GM18502 (cell line): ENCODE measurements around the gene DCAF6.

Experiments used
- ATAC-seq: cut with Tn5 transposase; IDR thresholded peaks from one replicate; pipeline ENCODE4 v1.9.1; 2021; ENCODE audit warnings: mild to moderate bottlenecking; ENCODE audit not compliant: unreplicated experiment, poor library complexity

DCAF6 gene

DNA sequence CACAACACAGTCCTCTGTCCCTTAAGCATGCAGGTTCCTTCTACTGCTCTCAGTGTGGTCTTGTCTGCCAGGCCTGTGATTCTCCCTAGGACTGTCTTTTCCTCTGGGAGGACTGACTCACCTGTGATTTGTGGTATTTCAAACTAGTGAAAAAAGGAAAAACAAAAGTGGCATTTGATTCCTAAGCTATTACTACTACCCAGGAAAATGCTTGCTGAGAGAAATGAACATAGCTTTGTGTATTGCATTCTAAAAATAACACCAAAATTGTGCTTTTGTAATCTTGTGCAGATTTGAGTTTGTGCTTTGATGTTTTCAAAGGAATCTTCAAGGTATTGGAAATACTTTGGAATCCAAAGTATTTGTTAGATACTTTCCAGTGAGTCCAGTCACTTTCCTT is 143.3 kb downstream of the DCAF6 start:
- ATAC-seq, result no peak

DNA sequence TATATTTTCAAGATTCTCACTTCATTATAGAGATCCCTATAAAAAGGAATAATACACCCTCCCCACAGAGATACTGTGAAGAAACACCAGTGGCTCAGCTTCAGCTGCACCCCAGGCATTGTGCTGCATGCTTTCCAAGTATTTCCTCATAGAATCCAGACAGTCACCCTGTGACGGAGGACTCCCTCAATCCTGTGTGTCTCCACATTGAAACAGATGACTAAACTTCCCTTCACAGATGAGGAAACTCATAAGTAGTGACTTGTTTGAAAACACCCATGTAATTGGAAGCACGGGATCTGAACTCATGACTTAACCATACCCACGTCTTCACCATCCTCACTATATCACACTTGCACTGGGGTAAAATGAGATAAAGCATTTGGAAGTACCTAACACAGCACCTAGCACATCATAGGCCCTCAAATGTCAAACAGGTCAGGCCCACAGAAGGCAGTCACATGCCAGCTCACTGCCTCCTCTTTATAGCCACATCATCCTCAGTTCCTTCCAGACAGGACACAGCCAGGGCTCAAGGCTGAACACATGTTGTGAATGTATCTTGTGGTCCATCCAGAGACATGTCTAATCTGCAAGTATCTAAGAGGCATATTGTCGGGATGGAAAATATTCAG is 145.0 kb downstream of the DCAF6 start:
- no peak for ATAC-seq

DNA sequence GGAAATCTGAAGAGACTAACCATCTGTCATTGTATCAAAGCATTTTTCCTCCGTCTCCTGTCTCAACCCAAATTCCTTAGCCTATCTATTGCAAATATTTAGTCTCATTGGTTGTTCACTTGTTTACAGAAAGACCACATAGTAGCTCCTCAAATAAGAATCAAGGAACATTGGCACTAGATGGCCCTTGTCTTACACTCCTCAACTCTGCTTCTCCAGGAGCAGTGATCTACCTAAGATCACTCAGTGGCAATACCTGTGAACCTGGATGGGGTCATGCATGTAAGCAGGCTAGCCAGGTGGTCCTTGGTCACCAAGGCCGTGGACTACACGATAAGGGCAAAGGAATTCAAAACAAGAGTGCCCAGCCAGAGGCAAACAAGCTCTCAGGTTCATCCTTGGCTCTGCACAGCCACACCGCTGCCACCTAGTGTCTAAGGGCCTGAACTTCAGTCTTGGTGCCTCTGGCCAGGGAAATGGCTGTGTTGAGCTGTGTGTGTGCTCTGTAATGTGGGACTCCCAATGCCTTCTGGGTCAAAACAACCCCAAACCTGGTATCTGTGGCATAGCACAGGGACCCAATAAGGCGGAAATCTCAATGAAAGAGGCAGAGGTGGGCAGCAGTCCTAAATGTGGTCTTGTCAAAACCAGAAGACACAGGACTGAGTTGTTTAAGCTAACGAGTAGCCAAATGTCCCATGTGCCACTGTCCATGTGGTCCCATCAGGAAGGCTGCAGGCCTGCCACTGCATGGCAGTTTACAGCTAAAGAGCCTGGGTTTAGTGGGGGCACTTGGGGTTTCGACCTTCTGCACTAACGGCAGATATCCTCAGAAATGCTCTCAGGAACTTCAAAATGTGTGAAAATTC is 145.8 kb downstream of the DCAF6 start:
- ATAC-seq, result peak; percentile 91

DNA sequence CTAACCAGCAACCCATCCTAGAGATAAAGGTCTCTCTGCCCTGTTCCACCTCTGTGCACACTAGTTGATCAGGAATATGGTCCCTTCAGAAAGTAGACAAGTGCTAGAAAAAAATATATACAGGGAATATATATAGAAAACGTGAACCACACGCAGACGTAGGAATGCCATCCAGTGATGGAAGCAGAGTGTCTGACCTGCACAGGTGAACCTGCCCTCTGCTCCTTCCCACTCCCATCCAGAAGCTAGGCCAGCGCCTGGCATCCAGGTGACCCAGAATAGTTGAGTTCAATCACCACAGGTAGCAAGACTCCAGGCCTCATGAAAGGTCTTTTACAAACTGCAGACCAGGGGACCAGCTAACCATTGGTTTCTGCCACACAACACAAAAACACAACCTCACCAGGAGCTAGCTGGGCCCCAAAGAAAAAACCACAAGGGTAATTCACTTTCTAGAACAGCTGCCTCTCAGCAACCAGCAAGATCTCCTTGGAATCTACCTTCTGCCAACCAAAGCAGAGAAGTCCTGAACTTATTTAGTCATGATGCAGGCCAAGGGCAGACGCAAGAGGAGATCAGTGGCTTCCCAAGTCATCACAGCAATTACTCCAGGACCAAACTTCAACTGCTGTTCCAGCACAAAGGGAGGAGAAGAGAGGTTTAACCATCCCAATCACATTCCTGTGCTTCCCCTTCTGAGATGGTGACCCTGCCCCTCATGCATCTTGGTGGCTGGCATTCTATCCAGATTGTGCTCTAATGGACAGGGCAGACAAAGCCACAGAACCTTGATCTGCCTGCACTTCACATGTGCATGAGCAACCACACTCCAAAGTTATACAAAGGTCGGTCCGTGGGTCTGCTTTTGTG is 147.2 kb downstream of the DCAF6 start:
- no peak for ATAC-seq

DNA sequence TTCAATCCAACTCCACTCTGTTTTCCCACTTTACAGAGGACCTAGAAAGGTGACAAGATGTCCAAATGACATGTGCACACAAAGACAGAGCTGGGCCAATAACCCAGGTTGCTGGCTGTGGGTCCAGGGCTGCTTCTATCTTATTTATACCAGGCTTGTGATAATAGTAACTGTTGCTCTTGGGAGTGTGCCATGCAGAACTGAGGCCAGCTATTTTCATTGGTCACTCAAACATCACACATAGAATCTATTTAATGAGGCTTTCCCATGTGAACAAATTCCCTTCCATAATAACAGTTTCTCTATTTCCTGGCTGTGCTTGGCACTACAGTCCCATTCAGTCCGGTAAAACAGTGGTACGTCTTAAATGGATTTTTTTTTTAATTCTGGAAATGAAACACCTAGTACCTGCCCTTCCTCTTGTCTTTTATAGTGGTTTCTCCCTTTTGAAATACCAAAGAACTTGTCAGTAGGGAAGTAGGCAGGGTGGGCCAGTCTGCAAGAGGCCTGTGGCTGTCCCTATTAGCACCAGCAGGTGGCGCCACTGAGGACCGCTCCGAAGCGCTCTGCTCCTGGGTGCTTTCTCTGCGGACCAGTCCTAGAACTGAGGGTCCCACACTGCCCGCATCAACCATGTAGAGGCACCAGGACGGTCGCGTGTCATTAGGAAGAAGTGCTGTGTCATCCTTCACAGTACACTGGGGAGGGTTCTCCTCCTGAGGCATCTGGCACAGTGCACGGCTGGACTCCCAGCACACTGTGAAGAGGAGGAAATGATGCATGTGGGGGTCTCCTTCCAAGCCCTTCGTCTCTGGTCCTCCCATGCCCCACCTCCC is 148.1 kb downstream of the DCAF6 start:
- ATAC-seq, result peak; percentile 59

DNA sequence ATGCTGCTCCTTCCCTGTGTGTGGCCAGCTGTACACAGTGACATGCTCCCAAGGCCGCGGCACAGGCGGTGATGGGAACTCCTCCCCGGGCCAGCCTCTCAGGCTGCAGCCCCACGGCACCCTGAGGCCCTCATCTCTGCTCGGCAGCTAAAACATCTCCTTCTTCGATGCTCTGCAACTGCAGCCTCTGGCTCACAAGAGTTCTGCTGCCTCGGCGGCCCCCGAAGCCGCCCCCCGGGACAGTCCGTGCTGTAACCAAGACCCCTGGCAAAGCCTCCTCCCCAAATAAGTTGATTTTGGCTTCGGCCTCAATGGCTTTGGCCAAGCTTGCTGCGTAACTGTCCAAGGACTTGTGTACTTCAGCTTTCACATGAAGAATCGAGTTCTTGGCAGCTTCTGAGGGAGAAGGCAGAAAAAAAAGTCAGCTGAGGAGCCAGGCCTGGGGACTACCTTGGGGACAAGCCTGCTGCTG is 149.0 kb downstream of the DCAF6 start:
- ATAC-seq, result no peak

DNA sequence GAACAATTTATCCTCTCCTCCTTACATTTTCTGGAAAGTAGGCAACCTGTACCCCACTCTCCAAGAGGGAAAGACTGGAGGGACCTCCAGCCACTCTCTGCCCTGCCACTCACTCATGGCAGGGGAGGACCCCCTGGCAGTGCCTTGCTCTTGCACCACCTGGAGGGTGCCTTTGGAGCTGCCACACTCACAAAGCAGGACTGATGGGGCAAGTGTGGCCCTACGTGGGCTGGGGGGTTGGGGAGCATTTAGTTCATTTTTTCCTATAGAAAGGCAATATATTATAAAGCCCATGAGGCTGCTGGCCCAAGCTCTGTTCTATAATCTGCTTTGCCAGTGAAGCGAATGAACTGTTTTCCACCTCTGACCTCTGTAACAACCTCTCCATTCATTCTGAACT is 150.0 kb downstream of the DCAF6 start:
- no peak for ATAC-seq

DNA sequence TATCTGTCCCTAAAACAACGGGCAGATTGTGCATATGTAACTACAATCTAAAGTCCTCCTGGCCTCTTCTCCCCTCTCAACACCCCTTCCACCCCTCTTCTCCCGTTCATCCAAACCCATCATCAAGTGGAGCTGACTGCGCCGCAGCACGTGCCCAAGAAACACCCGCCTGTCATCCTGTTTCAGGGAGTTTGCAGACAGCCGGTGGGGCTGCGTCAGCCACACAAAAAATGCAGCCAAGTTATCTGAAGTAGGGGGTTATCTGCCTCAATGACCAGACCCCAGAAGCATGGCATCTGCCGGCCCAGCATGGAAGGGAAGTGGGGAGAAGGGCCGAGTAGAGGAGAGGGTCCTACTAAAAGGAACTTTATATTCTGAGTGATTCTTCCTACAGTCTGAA is 151.2 kb downstream of the DCAF6 start:
- no peak for ATAC-seq

DNA sequence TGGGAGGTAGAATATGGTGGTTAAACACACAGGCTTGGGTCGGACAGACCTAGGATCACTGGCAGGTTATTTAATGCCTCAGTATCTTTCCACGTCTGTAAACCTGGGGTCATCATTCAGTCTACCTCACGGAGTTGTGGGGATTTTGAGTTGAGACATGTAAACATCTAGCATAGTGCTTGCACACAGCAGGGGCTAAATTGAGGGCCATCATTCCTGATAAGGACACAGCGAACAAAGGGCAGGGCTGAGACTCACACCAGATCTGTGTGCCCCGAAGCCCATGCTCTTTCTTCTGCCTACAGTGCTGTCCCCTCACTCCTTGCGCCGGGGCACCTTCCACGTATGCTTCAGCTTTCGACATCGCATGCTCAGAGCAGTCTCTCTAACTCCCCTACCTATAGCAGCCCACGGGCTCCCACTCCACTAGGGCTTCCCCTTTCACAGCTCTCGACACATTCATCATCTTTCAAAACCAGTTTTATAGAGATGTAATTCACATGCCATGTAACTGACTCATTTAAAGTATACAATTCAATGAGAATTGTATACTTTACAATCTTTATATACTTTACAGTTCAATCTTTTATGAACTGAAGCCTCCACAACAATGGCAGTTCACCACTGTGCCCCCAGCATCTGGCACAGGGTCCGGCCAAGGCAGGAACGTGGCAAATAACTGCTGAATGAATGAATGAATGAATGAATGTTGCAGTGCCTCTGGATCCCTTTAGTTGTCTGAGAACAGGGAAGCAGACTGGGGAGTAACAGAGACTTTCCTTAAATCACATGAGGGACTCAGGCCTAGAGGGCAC is 152.2 kb downstream of the DCAF6 start:
- ATAC-seq, result no peak

DNA sequence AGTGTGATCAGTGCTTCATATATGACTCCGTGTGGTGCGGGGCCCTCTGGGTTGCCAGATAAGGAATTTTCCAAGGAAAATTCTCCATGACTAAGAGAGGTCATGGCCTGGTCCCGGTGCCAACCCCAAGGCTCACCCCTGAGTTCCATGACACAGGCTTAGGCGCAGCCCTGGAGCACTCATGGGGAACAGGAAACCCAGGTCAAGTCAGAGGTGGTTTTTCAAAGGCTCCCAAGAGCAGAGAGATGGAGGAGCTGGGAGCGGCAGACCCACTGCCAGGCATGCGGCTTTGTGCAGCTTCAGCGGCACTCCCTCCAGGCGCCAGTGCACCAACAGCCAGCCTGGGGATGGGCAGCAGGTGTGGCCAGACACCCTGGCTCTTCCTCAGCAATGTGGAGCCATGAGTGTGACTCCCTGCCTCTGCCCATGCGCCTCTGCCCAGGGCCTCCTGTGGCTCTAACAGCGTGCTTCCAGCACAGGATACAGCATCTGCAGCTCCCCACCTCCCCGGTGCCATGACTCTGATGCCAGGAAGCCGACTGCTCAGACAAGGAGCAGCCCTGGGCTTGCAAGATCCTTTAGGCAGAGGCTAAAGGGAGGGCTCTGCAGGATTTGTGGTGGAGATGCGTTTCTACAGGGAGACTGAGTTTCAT is 153.0 kb downstream of the DCAF6 start:
- ATAC-seq, result no peak

DNA sequence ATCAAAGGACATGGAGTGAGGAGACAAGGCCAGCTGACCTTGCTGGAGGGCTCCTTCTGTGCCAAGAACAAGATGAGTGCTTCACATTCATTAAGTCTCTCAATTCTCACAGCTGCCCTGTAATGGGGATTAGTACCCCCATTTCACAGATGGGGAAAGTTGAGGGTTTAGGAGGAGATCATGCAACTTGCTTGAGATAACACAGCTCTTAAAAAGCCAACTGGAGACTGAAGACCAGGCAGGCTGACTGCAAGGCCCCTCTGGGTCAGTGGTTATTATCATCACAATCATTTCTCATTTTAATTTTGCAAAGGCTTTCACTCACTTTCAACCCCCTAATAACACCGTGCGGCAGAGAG is 153.5 kb downstream of the DCAF6 start:
- ATAC-seq, result no peak

DNA sequence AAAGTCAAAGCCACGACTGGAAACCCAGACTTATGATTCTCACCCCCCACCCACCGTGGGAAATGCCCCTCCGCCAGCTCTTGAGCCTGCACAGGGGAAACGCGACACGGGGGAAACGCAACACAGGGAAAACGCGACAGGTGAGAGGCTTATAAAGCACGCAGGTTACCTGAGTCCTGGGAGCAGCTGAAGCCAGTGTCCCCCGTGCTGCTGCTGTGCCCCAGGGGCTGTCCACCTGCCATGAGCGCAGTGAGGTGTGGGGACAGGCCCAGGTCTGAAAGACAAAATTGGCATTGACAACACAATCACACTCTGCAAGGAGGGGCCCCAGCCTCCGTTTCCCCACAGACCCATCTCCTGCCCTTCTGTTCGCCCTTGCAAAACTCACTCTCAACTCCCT is 153.9 kb downstream of the DCAF6 start:
- no peak for ATAC-seq

DNA sequence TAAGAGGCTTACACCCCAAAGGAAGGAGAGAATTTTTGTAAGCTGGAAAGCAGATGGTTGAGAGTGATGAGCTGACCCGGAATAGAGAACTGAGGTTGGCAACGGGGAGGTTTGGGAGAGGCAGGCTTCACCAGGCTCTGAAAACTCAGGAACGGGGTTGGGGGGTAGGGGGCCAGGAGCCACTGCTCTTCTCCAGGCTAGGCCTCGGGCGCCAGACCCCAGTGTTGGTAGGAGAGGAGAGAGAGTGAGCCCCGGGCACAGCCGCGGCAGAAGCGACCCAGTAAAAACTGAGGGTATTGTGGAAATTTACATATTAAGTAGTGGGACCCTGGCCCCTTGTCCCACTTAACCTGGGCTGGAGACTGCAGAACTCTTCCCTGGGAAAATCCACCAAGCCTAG is 154.6 kb downstream of the DCAF6 start:
- no peak for ATAC-seq

DNA sequence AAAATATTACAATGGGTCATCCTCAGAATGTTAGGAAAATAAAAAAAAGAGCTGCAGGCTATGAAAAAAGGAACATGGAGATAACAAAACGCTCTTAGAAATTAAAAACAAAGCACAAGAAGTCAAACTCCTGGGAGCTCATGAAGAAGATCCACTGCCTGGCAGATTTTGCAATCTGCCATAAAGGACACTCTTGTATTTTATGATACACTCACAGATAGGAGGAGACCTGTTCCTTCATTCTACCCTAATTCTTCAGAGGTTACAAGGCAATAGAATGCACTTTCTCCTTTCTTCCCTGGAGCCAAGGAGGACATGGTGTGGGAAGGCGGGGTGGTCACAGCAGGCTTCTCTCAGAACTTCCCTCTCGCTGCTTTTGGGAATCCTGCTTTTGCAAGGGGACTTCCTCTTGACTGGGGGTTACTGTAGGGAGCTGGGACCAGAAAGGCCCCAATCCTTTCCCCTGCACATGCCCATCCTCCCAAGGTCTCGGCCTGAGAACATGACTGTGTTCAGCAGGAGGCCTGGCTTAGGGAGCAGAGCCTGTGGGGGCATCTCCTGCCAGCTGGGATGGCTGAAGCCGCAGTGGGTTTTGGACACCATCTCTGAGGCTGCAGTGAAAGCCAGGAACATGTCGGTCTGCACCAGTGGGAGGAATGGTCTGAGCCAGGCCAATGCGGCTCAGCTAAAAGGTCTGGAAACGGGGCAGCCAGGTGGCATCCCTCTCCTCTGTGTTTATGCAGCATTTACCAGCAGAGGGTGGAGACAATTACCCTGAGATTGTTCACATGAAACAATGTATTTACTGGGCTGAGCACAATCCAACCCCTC is 155.5 kb downstream of the DCAF6 start:
- ATAC-seq, result no peak

DNA sequence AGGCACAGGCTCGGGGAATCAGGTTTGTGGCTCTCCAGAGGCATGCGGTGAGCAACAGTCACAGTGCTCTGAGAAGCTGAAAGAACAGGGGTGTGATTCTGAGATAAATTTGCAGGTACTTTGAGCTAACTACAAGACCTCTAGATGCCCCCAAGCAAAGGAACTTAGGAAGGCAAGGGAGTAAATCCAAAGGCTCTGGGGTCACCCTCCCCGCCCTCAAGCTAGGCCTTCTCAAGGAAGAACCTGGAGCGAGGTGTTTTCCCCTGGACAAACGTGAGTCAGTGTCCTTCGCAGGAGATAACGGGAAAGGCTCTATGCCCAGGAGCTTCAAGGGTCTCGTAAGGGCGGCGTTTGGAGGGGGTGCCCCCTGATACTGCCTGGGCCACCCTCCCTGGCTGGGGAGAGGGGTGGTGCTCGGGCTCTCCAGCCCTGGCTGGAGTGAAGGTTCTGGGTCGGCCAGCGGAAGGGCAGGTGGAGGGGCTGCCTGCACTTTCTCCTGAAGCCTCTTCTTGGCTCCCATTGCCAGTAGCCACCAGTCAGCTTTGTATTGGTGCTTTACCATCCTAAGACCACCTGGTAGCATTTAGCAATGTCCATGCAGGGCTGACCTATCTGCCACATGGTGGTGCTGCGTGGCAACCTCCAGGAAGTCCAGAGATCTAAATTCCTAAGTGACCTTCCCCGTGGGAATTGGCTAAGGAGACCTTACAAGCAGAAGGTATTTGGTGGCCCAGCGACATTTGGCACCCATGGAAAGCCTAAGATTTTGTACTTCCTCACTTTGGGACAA is 156.3 kb downstream of the DCAF6 start:
- ATAC-seq, result no peak

DNA sequence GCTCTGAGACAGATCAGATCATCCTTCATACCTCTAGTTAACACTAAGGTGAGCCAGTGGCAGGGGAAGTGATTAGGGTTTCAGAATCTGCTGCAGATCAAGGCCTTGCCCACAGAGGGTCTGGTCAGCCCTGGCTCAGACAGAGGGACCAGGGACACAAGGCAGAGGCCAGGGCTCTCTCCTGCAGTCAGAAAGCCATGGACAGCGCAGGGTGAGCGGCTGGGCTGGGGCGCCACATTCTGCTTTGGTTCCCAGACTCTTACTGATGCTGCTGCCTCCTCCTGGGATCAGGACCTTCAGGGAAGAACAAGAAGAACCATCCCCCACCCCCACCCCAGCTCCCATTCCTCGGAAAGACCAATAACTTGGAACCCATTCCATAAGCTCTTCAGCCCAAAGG is 157.1 kb downstream of the DCAF6 start:
- ATAC-seq, result no peak

DNA sequence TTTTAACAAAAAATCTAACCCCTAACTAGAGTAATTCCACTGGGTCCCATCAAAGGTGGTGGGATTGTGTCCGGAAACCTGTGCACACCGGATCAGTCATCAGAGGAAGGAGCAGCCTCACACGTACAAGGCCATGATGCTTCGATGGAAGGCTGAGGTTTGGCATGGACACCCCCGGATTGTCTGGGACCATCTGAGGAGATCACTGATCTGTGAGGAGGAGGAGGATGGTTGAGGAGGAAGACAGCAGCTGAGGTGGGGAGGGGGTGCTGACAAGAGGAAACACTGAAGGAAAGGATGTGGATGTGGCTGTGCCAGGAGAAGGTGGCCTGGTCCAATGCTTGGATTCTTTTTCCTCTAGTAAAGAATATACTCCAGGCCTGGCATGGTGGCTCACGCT is 159.0 kb downstream of the DCAF6 start:
- no peak for ATAC-seq
